Peyer's patch (tissue), 4 donors: ENCODE results near the gene GABPB1. TPM values are rescaled to one million over a fixed set of nuclear protein-coding genes. Genes with fewer than 3 reads are reported as not detected.

Source experiments
- DNase-seq, 3 donors: peaks; one replicate each; pipeline ENCODE4 v3.0.0-alpha.2; 2017 to 2019
- H3K27ac ChIP-seq, 4 donors: fragments of 200-600 bp; sonication (generic); one replicate each; pipeline ENCODE4 v1.5.1; 2016 to 2019
- H3K27me3 ChIP-seq, 2 donors: fragments of 200-600 bp; sonication (generic); one replicate each; pipeline ENCODE4 v1.5.1; 2019
- H3K36me3 ChIP-seq, 3 donors: fragments of 200-600 bp; sonication (generic); one replicate each; pipeline ENCODE4 v1.5.1; 2016 to 2019
- H3K4me1 ChIP-seq, 4 donors: fragments of 200-600 bp; sonication (generic); one replicate each; pipeline ENCODE4 v1.5.1; 2016 to 2019
- H3K4me3 ChIP-seq, 4 donors: fragments of 200-600 bp; sonication (generic); 1 replicate in 3 of 4; 2 replicates in 1 of 4; pipeline ENCODE4 v1.5.1; 2016 to 2019; ENCODE audit warnings: mild to moderate bottlenecking in 1 of 4
- H3K9me3 ChIP-seq, 4 donors: fragments of 200-600 bp; sonication (generic); one replicate each; pipeline ENCODE4 v1.5.1; 2016 to 2019; ENCODE audit warnings: mild to moderate bottlenecking in 1 of 4
- POLR2A ChIP-seq, 2 donors: fragments of 450-650 bp; IDR thresholded peaks; one replicate each; pipeline ENCODE4 v1.5.1; 2017; ENCODE audit warnings: antibody characterized with exemption in 2 of 2, mild to moderate bottlenecking in 2 of 2, moderate library complexity in 2 of 2
- total RNA-seq, 4 donors: library from RNA; depleted of rRNA; stranded (reverse); fragments of >200 nt; gene quantifications; one replicate each; pipeline ENCODE4 v1.1.0, GENCODE V29; 2016
- TF ChIP-seq, protein P1 (sequence below), 6 experiments: fragments of 450-650 bp in 4 of 6; fragments of 200-600 bp in 2 of 6; sonication (generic) in 1 of 6; IDR thresholded peaks; one replicate each; pipeline ENCODE4 v1.5.1; 2017 to 2019; ENCODE audit warnings: antibody characterized with exemption in 6 of 6, mild to moderate bottlenecking in 3 of 6, moderate library complexity in 1 of 6

The GABPB1 gene
- total RNA-seq, 4 donors from 2014 or later, result 13.8 to 16.3 (median 15.7) TPM

DNA sequence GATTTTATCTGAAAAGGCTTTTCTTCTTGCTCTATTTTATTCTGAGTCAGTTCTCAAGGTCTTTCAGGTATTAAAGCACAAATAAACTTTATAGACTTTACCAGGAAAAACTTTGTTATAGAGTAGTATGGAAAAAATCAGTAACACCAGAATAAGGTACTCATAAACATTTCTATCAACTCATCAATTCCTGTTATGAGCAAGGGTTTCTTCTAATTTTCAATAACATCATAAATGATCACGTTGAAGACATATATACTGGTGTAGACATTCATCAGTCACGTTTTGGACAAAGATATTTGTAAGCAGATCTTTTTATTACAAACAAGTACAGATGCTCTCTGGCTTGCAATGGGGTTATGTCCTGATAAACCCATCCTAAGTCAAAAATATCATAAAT lies 79.9 kb downstream of the GABPB1 start:
- Histone ChIP-seq H3K4me3 (no peak overlapping the region), H3K9me3 (no peaks in the 10 kb centered on the region), H3K4me1 (no peaks in the 10 kb centered on the region), H3K27me3 (no peaks in the 10 kb centered on the region), H3K27ac (no peak overlapping the region), H3K36me3 (no peaks in the 10 kb centered on the region)
- TF ChIP-seq POLR2A (IDR thresholded peaks at IDR 0.05), result no peak
- TF ChIP-seq, protein P1, sequence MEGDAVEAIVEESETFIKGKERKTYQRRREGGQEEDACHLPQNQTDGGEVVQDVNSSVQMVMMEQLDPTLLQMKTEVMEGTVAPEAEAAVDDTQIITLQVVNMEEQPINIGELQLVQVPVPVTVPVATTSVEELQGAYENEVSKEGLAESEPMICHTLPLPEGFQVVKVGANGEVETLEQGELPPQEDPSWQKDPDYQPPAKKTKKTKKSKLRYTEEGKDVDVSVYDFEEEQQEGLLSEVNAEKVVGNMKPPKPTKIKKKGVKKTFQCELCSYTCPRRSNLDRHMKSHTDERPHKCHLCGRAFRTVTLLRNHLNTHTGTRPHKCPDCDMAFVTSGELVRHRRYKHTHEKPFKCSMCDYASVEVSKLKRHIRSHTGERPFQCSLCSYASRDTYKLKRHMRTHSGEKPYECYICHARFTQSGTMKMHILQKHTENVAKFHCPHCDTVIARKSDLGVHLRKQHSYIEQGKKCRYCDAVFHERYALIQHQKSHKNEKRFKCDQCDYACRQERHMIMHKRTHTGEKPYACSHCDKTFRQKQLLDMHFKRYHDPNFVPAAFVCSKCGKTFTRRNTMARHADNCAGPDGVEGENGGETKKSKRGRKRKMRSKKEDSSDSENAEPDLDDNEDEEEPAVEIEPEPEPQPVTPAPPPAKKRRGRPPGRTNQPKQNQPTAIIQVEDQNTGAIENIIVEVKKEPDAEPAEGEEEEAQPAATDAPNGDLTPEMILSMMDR (IDR thresholded peaks at IDR 0.05), result no peak
- no peak for DNase-seq

DNA sequence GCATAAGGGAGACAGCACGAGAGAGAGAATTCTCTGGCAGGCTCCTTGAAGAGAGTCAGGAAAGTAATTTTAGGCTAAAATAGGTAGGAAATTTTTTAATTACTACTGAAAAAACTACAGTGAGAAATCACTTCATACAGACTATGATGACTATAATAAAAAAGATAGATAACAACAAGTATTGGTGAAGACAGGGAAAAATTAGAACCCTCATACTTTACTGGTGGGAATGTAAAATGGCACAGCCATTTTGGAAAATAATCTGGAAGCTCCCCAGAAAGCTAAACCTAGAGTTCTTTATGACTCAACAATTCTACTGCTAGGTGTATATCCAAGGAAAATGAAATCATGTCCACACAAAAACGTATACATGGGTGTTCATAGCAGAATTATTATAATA lies 87.4 kb downstream of the GABPB1 start:
- Histone ChIP-seq H3K36me3 (no peaks in the 10 kb centered on the region), H3K27ac (no peak overlapping the region), H3K4me3 (no peak overlapping the region), H3K27me3 (no peaks in the 10 kb centered on the region), H3K4me1 (no peaks in the 10 kb centered on the region), H3K9me3 (no peaks in the 10 kb centered on the region)
- DNase-seq, result no peak
- TF ChIP-seq, protein P1 (IDR thresholded peaks at IDR 0.05), result no peak
- TF ChIP-seq POLR2A (IDR thresholded peaks at IDR 0.05), result no peak

DNA sequence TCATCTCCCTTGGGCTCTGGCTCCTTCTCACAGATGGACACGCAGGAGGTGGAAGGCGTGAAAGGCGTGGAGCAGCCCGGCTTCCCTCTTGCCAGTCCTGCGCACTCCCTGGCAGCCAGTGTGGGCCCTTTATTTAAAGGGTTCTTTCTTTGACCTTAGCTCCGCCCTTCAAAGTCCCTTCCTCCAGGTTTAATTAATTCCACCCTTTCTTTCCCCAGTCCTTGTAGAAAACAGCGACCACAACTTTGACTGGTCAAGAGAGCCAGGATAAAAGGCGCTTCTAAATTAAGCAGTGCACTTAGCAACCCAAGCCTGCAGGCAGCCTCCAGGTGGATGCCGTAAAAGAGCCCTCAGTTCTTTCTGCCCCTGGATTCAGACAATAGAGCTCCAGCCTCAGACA lies 89.4 kb downstream of the GABPB1 start, which contains the start of gene HDC:
Gene HDC, minus strand, starts transcription at position 107 of the 400 bp plus-strand sequence. Its CDS starts 103 bp downstream, at position 4.
- no peaks in the 10 kb centered on the region for H3K4me1 ChIP-seq
- no peaks in the 10 kb centered on the region for H3K27me3 ChIP-seq
- no peaks in the 10 kb centered on the region for H3K36me3 ChIP-seq
- H3K4me3 ChIP-seq, result no peak within 1 kb of the TSS
- no peak within 1 kb of the TSS for H3K27ac ChIP-seq
- TF ChIP-seq POLR2A (IDR thresholded peaks at IDR 0.05), result no peak
- TF ChIP-seq, protein P1 (IDR thresholded peaks at IDR 0.05), result no peak
- H3K9me3 ChIP-seq, result no peaks in the 10 kb centered on the region
- DNase-seq, result no peak

DNA sequence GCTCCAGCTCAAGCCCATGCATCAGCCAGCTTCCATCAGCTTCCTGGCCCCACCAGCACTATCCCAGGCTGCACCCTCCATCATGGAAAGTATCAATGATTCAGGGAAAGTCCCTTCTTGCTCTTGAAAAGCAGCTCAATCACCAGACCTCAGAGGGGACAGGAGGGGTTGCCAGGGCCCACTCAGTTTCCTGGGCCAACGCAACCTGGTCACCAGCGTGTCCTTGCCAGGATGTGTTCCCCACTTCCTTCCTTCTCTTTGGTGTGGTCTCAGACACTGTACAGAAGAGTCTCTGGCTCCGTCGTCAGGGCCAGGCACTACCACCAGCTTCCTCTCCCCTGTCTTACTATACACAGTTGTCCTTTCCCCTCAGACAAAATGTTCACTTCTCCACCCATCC lies 92.5 kb downstream of the GABPB1 start:
- TF ChIP-seq, protein P1 (IDR thresholded peaks at IDR 0.05), result no peak
- TF ChIP-seq POLR2A (IDR thresholded peaks at IDR 0.05), result no peak
- no peaks in the 10 kb centered on the region for H3K9me3 ChIP-seq
- H3K27ac ChIP-seq, result no peak overlapping the region
- no peaks in the 10 kb centered on the region for H3K36me3 ChIP-seq
- H3K4me3 ChIP-seq, result no peak overlapping the region
- H3K4me1 ChIP-seq, result no peaks in the 10 kb centered on the region
- peak in 1 of 3 donors; percentile 51 for DNase-seq
- H3K27me3 ChIP-seq, result no peaks in the 10 kb centered on the region

DNA sequence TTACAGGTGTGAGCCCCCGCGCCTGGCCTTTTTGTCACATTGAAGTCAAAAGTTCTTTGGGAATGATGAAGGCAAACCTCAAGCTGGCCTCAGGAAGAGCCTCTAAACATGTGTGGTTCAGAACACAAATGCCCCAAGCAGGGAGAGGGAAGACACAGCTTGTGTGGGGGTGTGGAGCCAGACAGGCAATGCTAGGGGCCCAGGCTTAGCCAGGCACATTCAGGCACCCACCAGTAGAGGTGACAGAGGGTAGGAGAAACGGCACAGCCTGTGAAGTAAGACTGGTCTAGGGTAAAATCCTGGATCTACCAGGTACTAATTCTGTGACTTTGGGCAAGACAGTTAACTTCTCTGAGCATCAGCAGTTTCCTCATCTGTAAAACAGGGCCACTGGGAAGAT lies 93.0 kb downstream of the GABPB1 start:
- no peaks in the 10 kb centered on the region for H3K4me1 ChIP-seq
- TF ChIP-seq, protein P1 (IDR thresholded peaks at IDR 0.05), result no peak
- no peak for TF ChIP-seq POLR2A (IDR thresholded peaks at IDR 0.05)
- no peak for DNase-seq

DNA sequence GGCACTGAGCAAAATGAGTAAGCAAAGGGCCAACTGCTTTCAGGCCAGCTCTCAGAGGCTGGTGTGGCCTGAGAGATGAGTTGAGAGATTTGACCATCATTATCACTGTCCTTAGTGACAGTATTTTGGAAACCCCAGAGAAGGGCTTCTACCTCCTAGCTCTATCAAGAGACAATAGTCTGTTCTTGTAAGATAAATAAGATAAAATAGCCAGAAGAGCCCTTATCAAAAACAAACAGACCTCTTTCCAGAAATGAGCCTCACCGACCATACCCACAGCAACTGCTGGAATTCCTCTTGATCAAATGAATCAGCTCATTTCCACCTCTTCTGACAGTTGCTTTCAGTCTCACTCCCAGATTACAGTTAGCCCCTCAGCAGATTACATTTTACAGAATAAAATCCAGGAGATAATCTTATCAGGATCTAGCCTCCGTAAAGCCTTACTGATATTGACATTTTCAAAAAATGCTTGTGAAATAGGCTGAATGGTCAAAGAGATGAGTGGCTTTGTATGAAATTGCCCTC lies 94.0 kb downstream of the GABPB1 start:
- H3K27ac ChIP-seq, result no peak overlapping the region
- no peaks in the 10 kb centered on the region for H3K36me3 ChIP-seq
- H3K4me1 ChIP-seq, result no peaks in the 10 kb centered on the region
- DNase-seq, result no peak
- no peak overlapping the region for H3K4me3 ChIP-seq
- no peaks in the 10 kb centered on the region for H3K9me3 ChIP-seq
- no peak for TF ChIP-seq POLR2A (IDR thresholded peaks at IDR 0.05)
- TF ChIP-seq, protein P1 (IDR thresholded peaks at IDR 0.05), result no peak
- H3K27me3 ChIP-seq, result no peaks in the 10 kb centered on the region

More for the DNA sequence above, 93.0 kb downstream of the GABPB1 start:
- Histone ChIP-seq H3K27ac (no peak overlapping the region), H3K9me3 (no peaks in the 10 kb centered on the region), H3K27me3 (no peaks in the 10 kb centered on the region), H3K4me3 (no peak overlapping the region), H3K36me3 (no peaks in the 10 kb centered on the region)
